Left colon (tissue), 2 donors: ENCODE results near the gene RABGAP1L. TPM values are rescaled to one million over a fixed set of nuclear protein-coding genes. Genes with fewer than 3 reads are reported as not detected.
A peak's percentile ranks its signal among the peaks of the same experiment; 100 is the strongest.
"Not testable (repeated sequence)": the region's sequence is repeated elsewhere in the genome, so short reads cannot be mapped to it uniquely, and the experiment has no call there.

ENCODE experiments used
- ATAC-seq: fragments of 200-7000 bp; cut with Tn5 transposase; one replicate; pipeline ENCODE4 v1.9.1; 2020; ENCODE audit warnings: mild to moderate bottlenecking, moderate library complexity
- DNase-seq, 2 donors: peaks; one replicate each; pipeline ENCODE4 v3.0.0-alpha.2; 2020
- intact Hi-C, 2 donors: fragments of 100-400 bp; cut with DNase I in 1 of 2; cut with micrococcal nuclease in 1 of 2; formaldehyde crosslinking; loops; one replicate each; pipeline versions ENCODE4 v1.11.2 to v1.14.0; 2022; cut with DNase I, micrococcal nuclease
- total RNA-seq, 2 donors: library from RNA; stranded (reverse); fragmentation: NEBNext Ultra II Directional; extraction: Animal tissue kit (Norgen Biotek cat#: 25700); gene quantifications; one replicate each; pipeline ENCODE4 v1.2.1, GENCODE V29; 2021
- donor health status: DM: no; HTN: no; CAD: no.
- donor health status: DM: yes; HTN: yes; CAD: no.

RABGAP1L gene
- total RNA-seq, 2 donors from 2014 or later: 67.8 to 70.4 TPM

GRCh38 chr1:174789399-174789798 lies 630.1 kb downstream of the RABGAP1L start:
- DNase-seq: no peak
- intact Hi-C loops: no loop called here
- ATAC-seq: no peak

DNA sequence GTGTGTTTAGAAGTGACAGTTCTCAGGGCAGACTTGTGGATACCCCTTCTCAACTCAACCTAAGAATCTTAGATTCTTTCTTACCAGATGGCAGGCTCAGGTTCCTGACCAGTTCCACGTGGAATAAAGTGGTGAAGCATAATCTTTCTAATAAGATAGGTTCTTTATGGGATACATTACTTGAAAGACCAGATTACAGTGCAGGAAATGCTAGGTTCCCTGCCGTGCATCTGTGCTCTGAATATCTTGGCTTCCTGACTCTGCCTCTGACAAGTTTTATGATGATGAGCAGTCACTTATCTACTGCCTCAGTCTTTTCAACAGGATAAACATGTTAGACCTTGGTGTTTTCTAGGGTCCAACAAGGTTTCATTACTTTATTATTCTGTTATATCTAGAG lies 632.5 kb downstream of the RABGAP1L start:
- DNase-seq: no peak
- ATAC-seq: no peak
- intact Hi-C loops: no loop called here

- DNase-seq (no peak), ATAC-seq (no peak)
- intact Hi-C loops: no loop called here
Observed at GRCh38 chr1:174794861-174795260, 635.5 kb downstream of the RABGAP1L start.

GRCh38 chr1:174795806-174796205 lies 636.5 kb downstream of the RABGAP1L start:
- ATAC-seq (no peak), DNase-seq (no peak)
- intact Hi-C loops: no loop called here

- intact Hi-C loops: no loop called here
- no peak for DNase-seq
- ATAC-seq: no peak
Observed at GRCh38 chr1:174797398-174797797, 638.1 kb downstream of the RABGAP1L start.

- no peak for ATAC-seq
- no peak for DNase-seq
- intact Hi-C loops: no loop called here
Observed at GRCh38 chr1:174799136-174799479, 639.8 kb downstream of the RABGAP1L start.

- intact Hi-C loops: no loop called here
- DNase-seq: peak in 1 of 2 donors; percentile 20
- ATAC-seq: peak; percentile 35
Observed at GRCh38 chr1:174800216-174800851, 641.0 kb downstream of the RABGAP1L start.

- intact Hi-C loops: no loop called here
- DNase-seq: no peak
- ATAC-seq: no peak
Observed at GRCh38 chr1:174800876-174801275, 641.6 kb downstream of the RABGAP1L start.

GRCh38 chr1:174809755-174810280 lies 650.5 kb downstream of the RABGAP1L start:
- DNase-seq: no peak
- no peak for ATAC-seq
- intact Hi-C loops: no loop called here

GRCh38 chr1:174812016-174812415 lies 652.7 kb downstream of the RABGAP1L start:
- intact Hi-C loops: no loop called here
- DNase-seq (no peak), ATAC-seq (no peak)

DNA sequence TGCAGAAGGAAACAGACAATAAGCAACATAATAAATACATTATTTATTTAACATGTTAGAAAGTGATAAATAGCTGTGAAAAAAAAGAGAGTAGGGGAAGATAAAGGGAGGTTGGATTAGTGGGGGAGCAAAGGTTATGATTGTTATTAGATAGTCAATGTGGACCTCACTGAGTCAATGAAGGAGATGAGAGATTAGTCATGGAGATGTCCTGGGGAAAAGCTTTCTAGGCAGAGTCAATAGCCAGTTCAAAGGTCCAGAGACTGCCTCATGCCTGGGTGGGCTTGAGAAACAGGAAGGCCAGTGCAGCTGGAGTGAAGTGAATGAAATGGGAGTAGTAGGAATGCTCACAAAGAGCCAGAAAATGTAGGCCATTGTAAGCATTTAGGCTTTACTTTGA lies 653.3 kb downstream of the RABGAP1L start:
- DNase-seq (no peak), ATAC-seq (no peak)
- intact Hi-C loops: no loop called here

GRCh38 chr1:174815036-174815435 lies 655.7 kb downstream of the RABGAP1L start:
- DNase-seq (no peak), ATAC-seq (no peak)
- intact Hi-C loops: no loop called here

DNA sequence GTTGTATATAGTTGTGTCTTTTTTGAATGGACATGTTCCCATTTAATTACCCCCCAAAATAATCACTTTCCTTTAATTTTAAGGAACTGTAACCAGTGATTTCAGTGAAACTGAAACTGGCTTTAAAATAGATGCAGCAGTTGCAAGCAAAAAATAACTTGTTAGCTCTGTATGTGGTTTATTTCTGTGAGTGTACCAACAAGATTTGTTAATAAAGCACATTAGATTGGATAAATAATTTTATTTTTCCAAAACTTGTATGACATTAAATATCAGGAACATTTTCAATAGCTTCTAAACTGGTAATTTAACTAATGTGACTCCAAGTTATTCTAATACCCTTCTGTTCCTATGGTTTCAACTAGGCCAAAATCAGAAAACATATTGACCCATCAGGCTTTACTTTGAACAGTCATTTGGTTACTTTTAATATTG lies 656.2 kb downstream of the RABGAP1L start:
- DNase-seq (no peak), ATAC-seq (no peak)
- intact Hi-C loops: no loop called here

GRCh38 chr1:174816621-174817020 lies 657.3 kb downstream of the RABGAP1L start:
- ATAC-seq, DNase-seq, intact Hi-C loops: not testable (repeated sequence)

GRCh38 chr1:174818014-174818616 lies 658.8 kb downstream of the RABGAP1L start:
- intact Hi-C loops: no loop called here
- no peak for DNase-seq
- ATAC-seq: no peak

DNA sequence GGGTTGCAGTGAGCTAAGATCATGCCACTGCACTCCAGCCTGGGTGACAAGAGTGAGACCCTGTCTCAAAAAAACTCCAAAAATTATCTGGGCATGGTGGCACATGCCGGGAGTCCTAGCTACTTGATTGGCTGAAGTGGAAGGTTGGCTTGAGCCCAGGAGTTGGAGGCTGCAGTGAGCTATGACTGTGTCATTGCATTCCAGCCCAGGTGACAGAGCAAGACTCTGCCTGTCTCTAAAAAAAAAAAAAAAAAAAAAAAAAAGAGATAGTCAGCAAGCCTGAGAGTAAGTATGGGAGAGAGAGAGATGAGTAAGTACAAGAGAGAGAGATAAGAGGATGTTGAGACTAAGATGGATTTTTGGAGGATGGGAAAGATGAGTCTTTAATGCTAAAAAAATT lies 659.6 kb downstream of the RABGAP1L start:
- DNase-seq: no peak
- intact Hi-C loops: no loop called here
- ATAC-seq: peak; percentile 18

GRCh38 chr1:174819596-174819995 lies 660.3 kb downstream of the RABGAP1L start:
- no peak for ATAC-seq
- intact Hi-C loops: no loop called here
- no peak for DNase-seq

- DNase-seq (no peak), ATAC-seq (no peak)
- intact Hi-C loops: no loop called here
Observed at GRCh38 chr1:174825127-174825526, 665.8 kb downstream of the RABGAP1L start.

DNA sequence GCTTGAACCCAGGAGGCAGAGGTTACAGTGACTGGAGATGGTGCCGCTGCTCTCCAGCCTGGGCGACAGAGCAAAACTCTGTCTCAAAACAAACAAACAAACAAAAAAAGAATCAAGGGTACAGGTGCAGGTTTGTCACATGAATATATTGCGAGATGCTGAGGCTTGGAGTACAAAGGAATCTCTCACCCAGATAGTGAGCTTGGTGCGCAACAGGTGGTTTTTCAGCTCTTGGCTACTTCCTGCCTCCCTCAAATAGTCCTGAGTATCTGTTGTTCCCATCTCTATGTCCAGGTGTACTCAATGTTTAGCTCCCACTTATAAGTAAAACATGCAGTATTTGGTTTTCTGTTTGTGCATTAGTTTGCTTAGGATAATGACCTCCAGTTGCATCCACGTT lies 666.5 kb downstream of the RABGAP1L start:
- intact Hi-C loops: no loop called here
- ATAC-seq (no peak), DNase-seq (no peak)

GRCh38 chr1:174828264-174828663 lies 668.9 kb downstream of the RABGAP1L start:
- DNase-seq: no peak
- intact Hi-C loops: no loop called here
- no peak for ATAC-seq

GRCh38 chr1:174829990-174830389 lies 670.7 kb downstream of the RABGAP1L start:
- intact Hi-C loops: no loop called here
- ATAC-seq (no peak), DNase-seq (no peak)
